Measurements from ENCODE around the gene TMEM253. TPM values are rescaled to one million over a fixed set of nuclear protein-coding genes. Genes with fewer than 3 reads are reported as not detected.

TMEM253 gene
- total RNA-seq: not detected in 2 replicates

DNA sequence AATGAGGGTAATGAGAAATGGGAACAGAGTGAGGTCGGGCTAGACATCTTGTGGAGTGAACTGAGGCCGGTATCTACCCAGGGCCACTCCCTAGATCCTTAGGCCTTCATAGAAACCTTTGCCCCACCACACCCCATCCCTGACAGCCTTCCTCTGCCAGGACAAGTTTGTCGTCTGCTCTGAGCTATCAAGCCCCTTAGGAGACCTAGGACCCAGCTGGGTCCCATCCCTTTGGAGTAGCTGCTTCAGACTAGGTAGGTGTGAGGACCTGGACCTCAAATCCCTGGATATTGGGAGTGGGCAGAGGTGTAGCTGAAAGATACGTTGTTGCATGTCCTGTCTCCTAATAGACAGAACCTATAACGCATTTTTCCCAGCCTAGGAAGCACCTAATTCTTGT is at the start of gene TMEM253:
Gene TMEM253, plus strand, starts transcription at position 136 of the 400 bp plus-strand sequence. CDS start 278 bp downstream, outside the sequence.

DNA sequence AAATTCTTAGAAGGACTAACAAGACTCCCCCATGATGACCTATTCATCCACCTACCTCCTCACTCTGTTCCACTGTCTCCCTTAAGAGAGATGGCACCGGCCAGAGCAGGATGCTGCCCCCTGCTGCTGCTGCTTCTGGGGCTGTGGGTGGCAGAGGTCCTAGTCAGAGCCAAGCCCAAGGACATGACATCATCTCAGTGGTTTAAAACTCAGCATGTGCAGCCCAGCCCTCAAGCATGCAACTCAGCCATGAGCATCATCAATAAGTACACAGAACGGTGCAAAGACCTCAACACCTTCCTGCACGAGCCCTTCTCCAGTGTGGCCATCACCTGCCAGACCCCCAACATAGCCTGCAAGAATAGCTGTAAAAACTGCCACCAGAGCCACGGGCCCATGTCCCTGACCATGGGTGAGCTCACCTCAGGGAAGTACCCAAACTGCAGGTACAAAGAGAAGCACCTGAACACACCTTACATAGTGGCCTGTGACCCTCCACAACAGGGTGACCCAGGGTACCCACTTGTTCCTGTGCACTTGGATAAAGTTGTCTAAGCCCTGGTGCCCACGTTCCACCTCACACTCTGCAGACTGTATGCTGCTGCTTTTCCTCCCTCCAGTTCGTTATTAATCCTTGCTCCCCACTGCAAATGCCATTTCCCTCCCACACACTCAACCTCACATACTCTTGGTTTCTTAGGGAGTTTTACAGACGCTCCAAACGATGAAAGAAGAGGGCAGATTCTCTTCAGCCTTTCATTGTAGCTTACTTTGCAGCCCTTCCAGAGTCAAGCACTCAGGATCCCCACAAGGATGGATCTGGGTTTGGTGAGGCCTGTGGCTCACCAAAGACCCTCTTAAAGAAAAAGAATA is 42.8 kb upstream of the TMEM253 start, which contains the start of gene RNASE8:
Gene RNASE8, plus strand, starts transcription at position 20 of the 873 bp plus-strand sequence. Its CDS starts 71 bp downstream, at position 91.

DNA sequence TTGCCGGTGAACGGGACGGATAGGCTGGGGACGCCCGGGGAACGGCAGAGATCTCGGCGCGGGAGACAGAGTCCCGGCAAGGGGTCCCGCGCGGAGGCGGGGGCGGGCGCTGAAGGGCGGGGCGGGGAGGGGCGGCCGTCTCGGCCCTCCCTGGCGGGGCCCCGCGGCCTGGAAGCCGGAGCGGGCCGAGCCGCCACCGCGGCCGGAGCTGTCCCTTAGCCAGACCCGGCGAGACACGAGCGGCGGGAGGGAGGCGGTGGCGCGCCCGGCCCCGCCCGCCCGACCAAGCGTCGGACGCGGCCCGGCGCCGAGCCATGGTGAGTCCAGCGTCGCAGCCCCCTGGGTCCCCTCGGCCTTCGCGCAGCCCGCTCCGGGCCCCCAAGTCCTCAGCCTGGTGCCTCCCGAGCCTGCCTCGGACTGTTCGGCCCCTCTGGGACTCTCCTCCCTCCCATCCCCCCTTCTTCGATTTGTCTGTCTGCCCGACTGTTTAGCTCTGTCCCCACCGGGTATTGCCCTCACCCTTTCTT is 30.7 kb upstream of the TMEM253 start, which contains the start of gene ARHGEF40:
Gene ARHGEF40, plus strand, starts transcription at position 222 of the 527 bp plus-strand sequence. Its CDS starts 93 bp downstream, at position 315.

DNA sequence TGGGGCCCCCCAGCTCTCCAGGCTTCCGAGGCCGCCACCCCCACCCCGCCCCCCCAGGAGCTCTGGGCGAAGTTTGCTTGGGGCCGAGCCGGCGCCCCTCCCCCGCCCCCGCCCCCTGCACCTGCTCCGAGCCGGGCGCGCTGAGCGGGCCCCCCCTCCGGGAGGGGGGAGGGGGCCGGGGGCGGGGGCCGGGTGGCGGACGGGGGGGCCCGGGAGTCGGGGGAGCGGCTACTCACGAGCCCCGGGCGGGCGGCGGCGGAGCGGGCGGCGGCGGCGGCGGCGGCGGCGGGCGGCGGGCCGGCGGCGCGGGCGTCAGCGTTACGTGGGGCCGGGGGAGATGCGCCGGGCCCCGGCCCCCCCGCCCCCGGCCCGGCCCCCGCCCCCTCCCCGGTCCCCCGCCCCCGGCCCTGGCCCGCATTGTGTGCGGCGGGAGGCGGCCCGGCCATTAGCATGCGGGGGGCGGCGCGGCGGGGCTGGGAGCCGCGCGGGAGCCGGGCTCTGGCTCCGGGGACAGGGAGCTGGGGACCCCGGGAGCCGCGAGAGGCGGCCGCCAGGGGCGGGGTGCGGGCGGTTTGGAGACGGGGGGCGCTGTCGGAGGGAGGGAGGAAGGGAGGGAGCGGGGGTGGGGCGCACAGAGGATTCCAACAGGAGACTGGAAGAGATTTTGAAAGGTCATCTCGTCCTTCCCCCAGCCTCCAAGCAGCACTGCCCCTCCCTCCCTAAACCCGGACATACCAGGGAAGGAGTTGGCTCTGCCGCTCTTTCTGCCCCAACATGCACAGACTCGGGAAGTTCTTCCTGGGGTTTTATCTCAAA is 2.6 kb upstream of the TMEM253 start, which contains the start of gene ZNF219:
Gene ZNF219, minus strand, starts transcription at position 580 of the 816 bp plus-strand sequence. CDS start 5,064 bp downstream, outside the sequence.

Other genes starting within 250 kb of the TMEM253 start
- not detected in 2 replicates for gene RNASE3, start 209.7 kb upstream of the TMEM253 start, total RNA-seq
- gene RNASE2, start 145.6 kb upstream of the TMEM253 start, total RNA-seq: not detected in 2 replicates
- 36.8 and 104 TPM in 2 replicates for gene METTL17, start 111.1 kb upstream of the TMEM253 start, total RNA-seq
- not detected in 2 replicates for gene SLC39A2, start 101.8 kb upstream of the TMEM253 start, total RNA-seq
- gene NDRG2, start 76.0 kb upstream of the TMEM253 start, total RNA-seq: 14.7 and 16.4 TPM in 2 replicates
- gene TPPP2, start 70.8 kb upstream of the TMEM253 start, total RNA-seq: not detected in 2 replicates
- gene RNASE13, start 66.3 kb upstream of the TMEM253 start, total RNA-seq: not detected in 2 replicates
- not detected in 2 replicates for gene RNASE7, start 58.7 kb upstream of the TMEM253 start, total RNA-seq
- gene RNASE8, start 43.2 kb upstream of the TMEM253 start, total RNA-seq: not detected in 2 replicates
- 27.3 and 38.1 TPM in 2 replicates for gene ARHGEF40, start 30.8 kb upstream of the TMEM253 start, total RNA-seq
- gene ZNF219, start 2.4 kb upstream of the TMEM253 start, total RNA-seq: 7.9 and 8.1 TPM in 2 replicates
- gene OR5AU1, start 55.0 kb downstream of the TMEM253 start, total RNA-seq: not detected in 2 replicates
- 379 and 468 TPM in 2 replicates for gene HNRNPC, start 168.4 kb downstream of the TMEM253 start, total RNA-seq
- gene RPGRIP1, start 179.0 kb downstream of the TMEM253 start, total RNA-seq: not detected in 2 replicates

Measured in cardiac atrium fibroblast (primary cell).